ENCODE data around the gene UTS2B. TPM values are rescaled to one million over a fixed set of nuclear protein-coding genes. Genes with fewer than 3 reads are reported as not detected.

The UTS2B gene
- total and polyA plus RNA-seq, 2 of the 13 experiments (the other 11 are each of a cell fraction or from before 2014, with no cell fraction given): 0.03 to 0.46 TPM

DNA sequence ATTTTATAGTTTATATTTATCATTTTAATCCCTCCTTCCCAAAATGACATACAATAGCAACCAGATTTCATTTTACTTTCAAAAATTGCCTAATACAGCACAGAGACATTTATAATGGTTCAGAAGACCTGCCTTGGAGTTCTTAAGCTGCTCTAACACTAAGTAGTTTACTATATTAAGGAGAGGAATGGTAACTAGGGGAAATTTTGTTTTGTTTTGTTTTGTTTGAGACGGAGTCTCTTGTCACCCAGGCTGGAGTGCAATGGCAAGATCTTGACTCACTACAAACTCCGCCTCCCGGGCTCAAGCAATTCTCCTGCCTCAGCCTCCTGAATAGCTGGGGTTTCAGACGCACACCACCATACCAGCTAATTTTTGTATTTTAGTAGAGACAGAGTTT, 23.9 kb downstream of the UTS2B start (continued):
- TF ChIP-seq, protein P1, sequence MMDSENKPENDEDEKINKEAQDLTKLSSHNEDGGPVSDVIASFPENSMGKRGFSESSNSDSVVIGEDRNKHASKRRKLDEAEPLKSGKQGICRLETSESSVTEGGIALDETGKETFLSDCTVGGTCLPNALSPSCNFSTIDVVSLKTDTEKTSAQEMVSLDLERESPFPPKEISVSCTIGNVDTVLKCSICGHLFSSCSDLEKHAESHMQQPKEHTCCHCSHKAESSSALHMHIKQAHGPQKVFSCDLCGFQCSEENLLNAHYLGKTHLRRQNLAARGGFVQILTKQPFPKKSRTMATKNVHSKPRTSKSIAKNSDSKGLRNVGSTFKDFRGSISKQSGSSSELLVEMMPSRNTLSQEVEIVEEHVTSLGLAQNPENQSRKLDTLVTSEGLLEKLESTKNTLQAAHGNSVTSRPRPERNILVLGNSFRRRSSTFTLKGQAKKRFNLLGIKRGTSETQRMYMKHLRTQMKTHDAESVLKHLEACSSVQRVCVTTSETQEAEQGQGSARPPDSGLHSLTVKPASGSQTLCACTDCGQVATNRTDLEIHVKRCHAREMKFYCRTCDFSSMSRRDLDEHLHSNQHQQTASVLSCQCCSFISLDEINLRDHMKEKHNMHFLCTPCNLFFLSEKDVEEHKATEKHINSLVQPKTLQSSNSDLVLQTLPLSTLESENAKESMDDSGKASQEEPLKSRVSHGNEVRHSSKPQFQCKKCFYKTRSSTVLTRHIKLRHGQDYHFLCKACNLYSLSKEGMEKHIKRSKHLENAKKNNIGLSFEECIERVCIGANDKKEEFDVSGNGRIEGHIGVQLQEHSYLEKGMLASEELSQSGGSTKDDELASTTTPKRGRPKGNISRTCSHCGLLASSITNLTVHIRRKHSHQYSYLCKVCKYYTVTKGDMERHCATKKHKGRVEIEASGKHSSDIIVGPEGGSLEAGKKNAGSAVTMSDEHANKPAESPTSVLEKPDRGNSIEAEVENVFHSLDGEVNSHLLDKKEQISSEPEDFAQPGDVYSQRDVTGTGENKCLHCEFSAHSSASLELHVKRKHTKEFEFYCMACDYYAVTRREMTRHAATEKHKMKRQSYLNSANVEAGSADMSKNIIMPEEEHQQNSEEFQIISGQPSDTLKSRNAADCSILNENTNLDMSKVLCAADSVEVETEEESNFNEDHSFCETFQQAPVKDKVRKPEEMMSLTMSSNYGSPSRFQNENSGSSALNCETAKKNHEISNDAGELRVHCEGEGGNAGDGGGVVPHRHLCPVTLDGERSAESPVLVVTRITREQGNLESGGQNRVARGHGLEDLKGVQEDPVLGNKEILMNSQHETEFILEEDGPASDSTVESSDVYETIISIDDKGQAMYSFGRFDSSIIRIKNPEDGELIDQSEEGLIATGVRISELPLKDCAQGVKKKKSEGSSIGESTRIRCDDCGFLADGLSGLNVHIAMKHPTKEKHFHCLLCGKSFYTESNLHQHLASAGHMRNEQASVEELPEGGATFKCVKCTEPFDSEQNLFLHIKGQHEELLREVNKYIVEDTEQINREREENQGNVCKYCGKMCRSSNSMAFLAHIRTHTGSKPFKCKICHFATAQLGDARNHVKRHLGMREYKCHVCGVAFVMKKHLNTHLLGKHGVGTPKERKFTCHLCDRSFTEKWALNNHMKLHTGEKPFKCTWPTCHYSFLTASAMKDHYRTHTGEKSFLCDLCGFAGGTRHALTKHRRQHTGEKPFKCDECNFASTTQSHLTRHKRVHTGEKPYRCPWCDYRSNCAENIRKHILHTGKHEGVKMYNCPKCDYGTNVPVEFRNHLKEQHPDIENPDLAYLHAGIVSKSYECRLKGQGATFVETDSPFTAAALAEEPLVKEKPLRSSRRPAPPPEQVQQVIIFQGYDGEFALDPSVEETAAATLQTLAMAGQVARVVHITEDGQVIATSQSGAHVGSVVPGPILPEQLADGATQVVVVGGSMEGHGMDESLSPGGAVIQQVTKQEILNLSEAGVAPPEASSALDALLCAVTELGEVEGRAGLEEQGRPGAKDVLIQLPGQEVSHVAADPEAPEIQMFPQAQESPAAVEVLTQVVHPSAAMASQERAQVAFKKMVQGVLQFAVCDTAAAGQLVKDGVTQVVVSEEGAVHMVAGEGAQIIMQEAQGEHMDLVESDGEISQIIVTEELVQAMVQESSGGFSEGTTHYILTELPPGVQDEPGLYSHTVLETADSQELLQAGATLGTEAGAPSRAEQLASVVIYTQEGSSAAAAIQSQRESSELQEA (CRISPR knock-in tag; IDR thresholded peaks at IDR 0.05; ENCODE audit: not compliant biosample characterization): no peak

- DNase-seq (ENCODE audit: low spot score) (no peak), ATAC-seq (no peak), FAIRE-seq (no peak)
- no peak for TF ChIP-seq ZNF10 (CRISPR knock-in tag; IDR thresholded peaks at IDR 0.05; ENCODE audit: borderline replicate concordance, low read depth)
- TF ChIP-seq KLF12 (CRISPR knock-in tag; IDR thresholded peaks at IDR 0.05; ENCODE audit: borderline replicate concordance): no peak
- no peak for TF ChIP-seq MAFK (conservative IDR thresholded peaks at IDR 0.05 in 1 of 2, IDR thresholded peaks at IDR 0.05 in 1 of 2; ENCODE audit: low read length in 2 of 2)
- TF ChIP-seq ZBTB20 (CRISPR knock-in tag; IDR thresholded peaks at IDR 0.05; ENCODE audit: borderline replicate concordance, low read depth): no peak
- TF ChIP-seq ARNT (IDR thresholded peaks at IDR 0.05): no peak
- TF ChIP-seq GATA4 (IDR thresholded peaks at IDR 0.05; ENCODE audit: borderline replicate concordance, low read depth): no peak
- no peak for TF ChIP-seq ZBTB4 (CRISPR knock-in tag; IDR thresholded peaks at IDR 0.05; ENCODE audit: borderline replicate concordance)
- TF ChIP-seq MAFG (CRISPR knock-in tag; IDR thresholded peaks at IDR 0.05): no peak
- TF ChIP-seq ZNF34 (CRISPR knock-in tag; IDR thresholded peaks at IDR 0.05; ENCODE audit: borderline replicate concordance): no peak
- in situ Hi-C loops (cut with HindIII; ENCODE audit: extremely low pct_ligation_motif_present, low pct_unique_long_range_greater_than_20kb): no loop called here
- Histone ChIP-seq H3K27ac (ENCODE audit: extremely low read length, insufficient read depth, low read length) (no peak overlapping the region), H3K4me2 (ENCODE audit: low read depth, low read length) (no peak overlapping the region), H2AFZ (ENCODE audit: low read length) (no peak overlapping the region), H3K79me2 (ENCODE audit: insufficient read depth, low read length) (no peaks in the 10 kb centered on the region), H3K36me3 (replicated peaks in 1 of 2; ENCODE audit: control insufficient read depth in 1 of 2, insufficient read depth in 2 of 2, low read length in 2 of 2) (no peaks in the 10 kb centered on the region), H3K9ac (ENCODE audit: insufficient read depth, low read depth, low read length) (no peak overlapping the region), H3K4me3 (replicated peaks in 1 of 3; ENCODE audit: insufficient read depth in 1 of 3, low read depth in 2 of 3, low read length in 3 of 3) (no peak overlapping the region), H3K27me3 (ENCODE audit: control insufficient read depth in 1 of 2, insufficient read depth in 2 of 2, low read length in 2 of 2) (no peaks in the 10 kb centered on the region), H3K4me1 (ENCODE audit: insufficient read depth, low read length) (no peaks in the 10 kb centered on the region), H4K20me1 (ENCODE audit: insufficient read depth, low read length) (no peaks in the 10 kb centered on the region), H3K9me3 (ENCODE audit: low read length) (no peaks in the 10 kb centered on the region)
- POLR2A ChIA-PET: no interaction called here
- no TSS peak for BruUV-seq (replicated peaks)
- CTCF ChIA-PET (ENCODE audit: low intra/inter-chr PET ratio, low total read pairs): no interaction called here
- 37% methylated on average over 3 of the region's 3 CpGs for WGBS (ENCODE audit: low lambda C conversion rate)
- intact Hi-C loops (cut with micrococcal nuclease; ENCODE audit: unreplicated experiment): no loop called here
These were observed 26.7 kb downstream of the UTS2B start for GRCh38 chr3:191303596-191303995.
